ENCODE data around the gene SMIM20. TPM values are rescaled to one million over a fixed set of nuclear protein-coding genes. Genes with fewer than 3 reads are reported as not detected.

Gene SMIM20
- total and polyA plus RNA-seq, 9 donors: 25.4 to 46.9 (median 28.7) TPM

DNA sequence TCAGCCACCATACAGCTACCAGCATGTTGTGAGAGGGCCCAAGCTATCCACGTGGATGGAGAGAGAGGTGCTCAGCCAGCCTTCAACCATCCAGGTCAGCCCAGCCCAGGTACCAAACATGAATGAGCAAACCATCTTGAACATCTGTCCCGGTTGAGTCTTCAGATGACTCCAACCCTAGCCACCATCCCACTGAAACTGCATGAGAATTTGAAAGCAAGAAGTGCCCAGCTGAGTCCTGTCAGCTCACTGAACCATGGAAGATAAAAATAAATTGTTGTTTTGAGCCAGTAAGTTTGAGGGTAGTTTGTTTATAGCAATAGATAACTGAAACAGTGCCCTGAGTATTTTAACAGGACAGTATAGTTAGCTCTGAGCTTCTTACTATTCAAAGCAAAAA, 43.9 kb upstream of the SMIM20 start:
- DNase-seq: no peak
- no peaks in the 10 kb centered on the region for H3K27me3 ChIP-seq
- intact Hi-C loops (cut with DNase I): no loop called here
- H3K4me1 ChIP-seq (ENCODE audit: insufficient read depth): no peaks in the 10 kb centered on the region
- H3K27ac ChIP-seq: no peak overlapping the region
- 90 to 96% (median 91%) methylated on average over 2 of the region's 2 CpGs for WGBS, 3 donors
- no peaks in the 10 kb centered on the region for H3K9me3 ChIP-seq
- H3K36me3 ChIP-seq: no peaks in the 10 kb centered on the region
- no peak overlapping the region for H3K4me3 ChIP-seq
- TF ChIP-seq, protein P1, sequence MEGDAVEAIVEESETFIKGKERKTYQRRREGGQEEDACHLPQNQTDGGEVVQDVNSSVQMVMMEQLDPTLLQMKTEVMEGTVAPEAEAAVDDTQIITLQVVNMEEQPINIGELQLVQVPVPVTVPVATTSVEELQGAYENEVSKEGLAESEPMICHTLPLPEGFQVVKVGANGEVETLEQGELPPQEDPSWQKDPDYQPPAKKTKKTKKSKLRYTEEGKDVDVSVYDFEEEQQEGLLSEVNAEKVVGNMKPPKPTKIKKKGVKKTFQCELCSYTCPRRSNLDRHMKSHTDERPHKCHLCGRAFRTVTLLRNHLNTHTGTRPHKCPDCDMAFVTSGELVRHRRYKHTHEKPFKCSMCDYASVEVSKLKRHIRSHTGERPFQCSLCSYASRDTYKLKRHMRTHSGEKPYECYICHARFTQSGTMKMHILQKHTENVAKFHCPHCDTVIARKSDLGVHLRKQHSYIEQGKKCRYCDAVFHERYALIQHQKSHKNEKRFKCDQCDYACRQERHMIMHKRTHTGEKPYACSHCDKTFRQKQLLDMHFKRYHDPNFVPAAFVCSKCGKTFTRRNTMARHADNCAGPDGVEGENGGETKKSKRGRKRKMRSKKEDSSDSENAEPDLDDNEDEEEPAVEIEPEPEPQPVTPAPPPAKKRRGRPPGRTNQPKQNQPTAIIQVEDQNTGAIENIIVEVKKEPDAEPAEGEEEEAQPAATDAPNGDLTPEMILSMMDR (IDR thresholded peaks at IDR 0.05): no peak
- no peak for TF ChIP-seq POLR2A (IDR thresholded peaks at IDR 0.05)
- no peak for TF ChIP-seq EP300 (IDR thresholded peaks at IDR 0.05)

DNA sequence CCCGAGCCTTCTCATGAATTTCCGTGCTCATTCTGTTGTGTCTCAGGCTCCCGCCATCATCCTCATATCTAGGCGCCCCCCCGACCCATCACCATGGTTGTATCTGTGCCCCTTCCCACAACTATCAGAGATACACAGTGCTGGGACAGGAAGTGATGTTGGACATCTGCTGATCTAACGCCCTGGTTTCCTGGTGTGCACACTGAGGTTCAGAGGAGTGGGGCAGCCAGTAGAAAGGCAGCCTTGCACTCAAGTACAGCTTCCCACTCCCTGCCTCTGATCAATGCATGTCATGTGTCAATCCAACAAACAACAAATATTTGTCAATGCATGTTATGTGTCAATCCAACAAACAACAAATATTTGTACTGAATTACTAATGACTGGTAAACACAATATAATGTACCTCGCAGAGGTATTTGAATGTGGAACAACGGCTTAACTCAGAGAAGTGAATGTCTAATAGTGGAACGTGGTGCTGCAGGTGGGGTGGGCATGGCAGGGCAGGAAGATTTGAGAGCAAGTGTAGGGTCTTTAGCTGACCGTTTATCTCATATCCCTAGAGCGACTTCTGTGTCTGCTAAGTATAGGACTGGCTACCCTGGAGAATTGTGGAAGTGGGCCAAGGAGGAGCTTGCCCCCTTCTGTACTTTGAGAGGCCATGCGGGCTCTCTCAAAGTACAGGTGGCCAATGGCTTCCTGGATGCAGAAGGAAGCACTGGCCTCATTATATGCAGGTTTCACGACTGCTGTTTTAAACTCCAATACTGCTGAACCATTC, 41.0 kb upstream of the SMIM20 start:
- intact Hi-C loops (cut with DNase I): no loop called here
- no peak overlapping the region for H3K27ac ChIP-seq
- no peak for DNase-seq
- H3K4me1 ChIP-seq (ENCODE audit: insufficient read depth): no peaks in the 10 kb centered on the region
- 88 to 91% (median 90%) methylated on average over 13 of the region's 13 CpGs for WGBS, 3 donors
- TF ChIP-seq, protein P1 (IDR thresholded peaks at IDR 0.05): no peak
- TF ChIP-seq EP300 (IDR thresholded peaks at IDR 0.05): no peak
- no peak for TF ChIP-seq POLR2A (IDR thresholded peaks at IDR 0.05)
- H3K36me3 ChIP-seq: no peaks in the 10 kb centered on the region
- no peaks in the 10 kb centered on the region for H3K27me3 ChIP-seq
- no peaks in the 10 kb centered on the region for H3K9me3 ChIP-seq
- H3K4me3 ChIP-seq: no peak overlapping the region

DNA sequence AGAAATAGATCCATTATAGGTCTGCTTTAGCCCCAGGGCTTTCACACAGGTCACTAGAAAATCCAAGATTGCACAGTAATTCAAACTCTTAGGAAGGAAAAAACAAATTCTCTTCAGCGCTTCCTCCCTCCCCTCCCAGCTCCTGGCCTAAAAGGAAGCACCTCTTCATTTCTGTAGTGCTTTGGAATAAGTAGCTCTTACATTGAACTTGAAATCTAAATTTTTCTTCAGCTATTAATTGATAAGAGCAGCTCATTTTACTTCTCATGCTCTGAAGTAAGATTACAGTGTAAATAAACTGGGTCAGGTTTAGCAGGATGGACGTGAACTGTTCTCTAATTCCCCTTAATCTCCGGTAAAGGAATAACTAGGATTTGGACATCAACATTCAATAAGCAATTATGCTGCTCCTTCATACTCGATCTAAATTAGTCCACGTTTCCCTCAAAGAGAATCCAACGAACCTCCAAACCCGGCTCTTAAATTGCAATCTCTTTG, 40.3 kb upstream of the SMIM20 start:
- H3K9me3 ChIP-seq: no peaks in the 10 kb centered on the region
- H3K4me1 ChIP-seq (ENCODE audit: insufficient read depth): no peaks in the 10 kb centered on the region
- TF ChIP-seq POLR2A (IDR thresholded peaks at IDR 0.05) (no peak), EP300 (IDR thresholded peaks at IDR 0.05) (no peak)
- H3K27me3 ChIP-seq: no peaks in the 10 kb centered on the region
- no peak overlapping the region for H3K27ac ChIP-seq
- H3K4me3 ChIP-seq: no peak overlapping the region
- no peak for DNase-seq
- WGBS, 3 donors: 80 to 85% (median 83%) methylated on average over 7 of the region's 7 CpGs
- no peaks in the 10 kb centered on the region for H3K36me3 ChIP-seq
- intact Hi-C loops (cut with DNase I): no loop called here

DNA sequence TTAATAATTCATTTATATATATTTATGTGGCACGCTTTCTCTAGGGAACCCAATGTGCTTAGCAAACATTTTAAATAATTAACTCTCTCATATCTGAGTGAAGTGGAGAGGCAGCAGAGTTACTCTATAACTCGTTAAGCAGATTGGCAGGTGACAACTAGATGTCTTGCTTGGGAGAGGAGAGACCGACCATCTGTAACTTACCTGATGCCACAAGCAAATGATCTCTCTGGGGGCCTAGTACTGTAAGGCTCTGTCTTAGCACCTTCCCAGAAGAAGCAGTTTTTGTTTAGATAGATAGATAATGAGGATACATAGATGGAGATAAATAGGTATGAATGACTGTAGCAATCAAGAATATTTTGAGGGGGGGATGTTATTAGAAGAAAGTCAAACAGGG, 39.4 kb upstream of the SMIM20 start:
- no peaks in the 10 kb centered on the region for H3K27me3 ChIP-seq
- DNase-seq: no peak
- no peaks in the 10 kb centered on the region for H3K4me1 ChIP-seq (ENCODE audit: insufficient read depth)
- TF ChIP-seq POLR2A (IDR thresholded peaks at IDR 0.05): no peak
- TF ChIP-seq, protein P1 (IDR thresholded peaks at IDR 0.05): no peak
- no peak for TF ChIP-seq EP300 (IDR thresholded peaks at IDR 0.05)
- WGBS, 3 donors: 93 to 97% (median 95%) methylated on average over 3 of the region's 3 CpGs
- no peaks in the 10 kb centered on the region for H3K9me3 ChIP-seq
- no peaks in the 10 kb centered on the region for H3K36me3 ChIP-seq
- H3K4me3 ChIP-seq: no peak overlapping the region
- intact Hi-C loops (cut with DNase I): no loop called here
- no peak overlapping the region for H3K27ac ChIP-seq

DNA sequence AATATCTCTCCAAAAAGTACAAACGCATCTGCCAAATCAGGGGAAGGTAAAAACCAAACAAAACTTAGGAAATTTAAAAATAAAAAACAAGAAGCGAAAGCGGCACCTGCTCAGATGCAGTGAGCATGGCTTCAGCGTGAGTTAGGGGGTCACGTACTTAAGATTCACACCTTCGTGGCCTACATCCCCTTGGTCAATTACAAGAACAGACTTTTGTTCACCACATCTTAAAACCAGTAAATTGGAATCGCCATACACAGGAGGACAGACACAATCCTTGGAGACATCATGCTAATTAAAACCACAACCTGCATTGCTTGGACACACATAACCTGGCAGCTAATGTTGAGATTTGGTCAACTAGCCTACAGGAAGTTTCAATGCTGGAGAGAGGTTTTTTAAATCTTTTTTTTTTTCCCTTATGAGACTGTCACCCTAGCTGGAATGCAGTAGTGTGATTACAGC, 38.7 kb upstream of the SMIM20 start:
- no peaks in the 10 kb centered on the region for H3K9me3 ChIP-seq
- no peaks in the 10 kb centered on the region for H3K36me3 ChIP-seq
- no peak overlapping the region for H3K27ac ChIP-seq
- no peak for DNase-seq
- H3K27me3 ChIP-seq: no peaks in the 10 kb centered on the region
- no peak overlapping the region for H3K4me3 ChIP-seq
- intact Hi-C loops (cut with DNase I): no loop called here
- 90 to 92% (median 91%) methylated on average over 7 of the region's 7 CpGs for WGBS, 3 donors
- TF ChIP-seq EP300 (IDR thresholded peaks at IDR 0.05) (no peak), POLR2A (IDR thresholded peaks at IDR 0.05) (no peak)
- TF ChIP-seq, protein P1 (IDR thresholded peaks at IDR 0.05): no peak
- no peaks in the 10 kb centered on the region for H3K4me1 ChIP-seq (ENCODE audit: insufficient read depth)

All from ovary (tissue), 9 donors.